ENCODE data around the gene PIGK.

PIGK gene

GRCh38 chr1:77089756-77090155, 129.5 kb downstream of the PIGK start:
- no peak for DNase-seq

- no peak for DNase-seq
Observed at GRCh38 chr1:77085109-77085508, 134.1 kb downstream of the PIGK start.

DNA sequence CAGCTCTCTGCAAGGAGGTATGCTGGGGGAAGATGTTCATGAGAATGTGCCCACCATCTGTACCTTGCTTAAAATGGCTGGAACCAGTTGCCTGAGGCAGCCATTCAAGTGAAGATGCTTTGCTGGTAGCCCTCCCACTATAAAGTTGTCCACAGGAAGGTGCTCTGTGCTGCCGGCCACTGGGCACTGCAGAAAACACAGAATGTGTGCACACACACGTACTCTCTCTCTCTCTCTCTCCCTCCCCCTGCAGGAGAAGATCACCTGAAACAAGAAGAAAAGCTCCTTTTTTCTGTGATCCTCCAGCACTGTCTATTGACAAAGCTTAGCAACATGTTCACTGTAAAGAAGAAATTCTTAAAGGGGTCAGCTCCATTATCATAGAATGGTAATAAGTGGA, 134.8 kb downstream of the PIGK start:
- no peak for DNase-seq

DNA sequence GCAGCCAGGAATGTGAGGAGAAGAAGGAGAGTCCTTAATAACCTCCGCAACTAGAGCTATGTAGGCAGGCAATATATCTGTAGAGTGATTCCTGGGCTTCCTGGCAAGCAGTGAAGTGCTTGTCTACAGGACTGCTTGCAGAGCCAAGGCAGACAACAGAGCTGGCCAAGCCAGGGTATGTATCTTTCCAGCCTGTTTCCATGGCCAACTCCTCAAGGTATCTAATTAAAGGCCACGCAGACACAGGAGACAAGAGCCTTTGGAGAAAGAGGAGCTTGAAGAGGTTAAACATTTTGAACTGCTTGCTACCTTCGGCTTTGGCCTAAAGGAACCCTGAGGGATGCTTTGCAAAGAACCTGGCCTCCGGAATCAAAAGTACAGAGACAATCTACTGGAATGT, 137.4 kb downstream of the PIGK start:
- DNase-seq, result no peak

GRCh38 chr1:77076759-77077158, 142.5 kb downstream of the PIGK start:
- no peak for DNase-seq

DNA sequence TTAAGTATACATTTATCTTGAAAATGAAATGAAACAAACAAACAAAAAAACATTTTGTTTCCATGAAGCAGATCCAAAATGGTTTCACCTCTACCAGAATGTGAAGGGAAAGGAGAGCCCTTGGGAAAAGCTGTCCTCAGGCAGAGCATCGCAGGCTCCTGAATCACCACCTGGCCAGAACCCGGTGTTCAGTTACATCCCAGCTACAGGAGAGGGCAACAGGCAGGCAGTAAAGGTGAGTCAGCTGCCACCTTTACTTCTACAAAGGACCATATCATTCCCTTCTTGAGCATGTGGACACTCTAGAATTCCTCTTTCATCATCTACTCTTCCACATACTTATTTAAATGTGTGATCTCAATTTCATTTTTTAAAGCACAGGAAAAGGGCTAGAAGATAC, 151.2 kb downstream of the PIGK start:
- no peak for DNase-seq

- no peak for DNase-seq
Observed at GRCh38 chr1:77065693-77066342, 153.4 kb downstream of the PIGK start.

DNA sequence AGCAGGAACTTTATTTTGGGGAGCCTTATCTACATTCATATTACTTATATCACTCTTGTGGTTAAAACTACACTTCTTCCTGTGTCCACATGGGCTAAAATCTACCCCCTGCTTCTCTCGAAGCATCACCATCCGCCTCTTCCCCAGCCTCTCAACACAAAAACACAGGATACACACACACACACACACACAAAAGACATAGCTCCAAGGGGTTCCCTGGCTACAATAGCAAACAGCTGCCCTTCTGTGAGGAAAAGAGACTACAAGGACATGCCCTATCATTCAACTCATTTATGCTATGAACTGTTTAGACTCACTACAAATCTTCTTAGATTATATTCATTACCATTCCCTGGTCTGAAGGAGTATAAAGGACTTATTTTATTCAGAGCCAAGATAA, 155.0 kb downstream of the PIGK start:
- DNase-seq, result no peak

DNA sequence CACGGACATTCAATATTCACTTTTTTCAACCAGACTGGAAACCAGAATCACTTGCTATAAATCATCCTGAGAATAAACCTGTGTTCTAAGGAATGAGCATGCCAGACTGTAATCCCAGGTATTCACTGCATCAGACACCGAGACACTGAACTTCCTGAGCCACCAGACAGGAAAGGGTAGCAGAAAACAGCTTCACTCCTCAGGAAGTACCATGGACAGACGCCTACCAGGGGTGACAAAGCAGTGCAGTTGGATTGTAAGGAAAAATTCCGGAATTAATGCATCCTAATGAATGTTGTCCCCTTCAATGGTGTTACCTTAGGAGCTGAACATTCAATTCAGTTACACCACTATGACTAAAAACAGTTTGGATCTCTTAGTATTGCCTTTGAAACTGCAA, 156.1 kb downstream of the PIGK start:
- no peak for DNase-seq

- no peak for DNase-seq
Observed at GRCh38 chr1:77061162-77061561, 158.1 kb downstream of the PIGK start.

DNA sequence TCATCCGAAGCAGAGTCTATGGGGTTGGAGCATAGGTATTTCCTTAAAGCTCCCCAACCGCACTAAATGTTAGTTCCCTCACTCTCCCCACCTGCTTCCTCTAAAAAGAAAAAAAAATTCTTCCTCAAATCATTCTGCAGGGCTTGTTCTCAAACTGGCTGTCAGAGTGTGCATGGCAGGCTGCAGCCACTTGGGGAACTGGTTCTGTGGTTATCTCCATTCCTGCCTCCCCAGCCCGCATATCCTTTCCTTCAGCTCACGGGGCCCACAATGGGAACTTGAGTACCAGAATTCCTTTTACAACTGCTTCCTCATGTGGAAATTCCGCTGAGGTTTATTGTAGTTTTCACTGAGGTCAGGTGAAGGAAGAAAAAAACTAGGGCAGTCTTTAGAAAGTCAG, 159.2 kb downstream of the PIGK start:
- DNase-seq, result no peak

GRCh38 chr1:77057994-77058585, 161.1 kb downstream of the PIGK start:
- DNase-seq, result no peak

DNA sequence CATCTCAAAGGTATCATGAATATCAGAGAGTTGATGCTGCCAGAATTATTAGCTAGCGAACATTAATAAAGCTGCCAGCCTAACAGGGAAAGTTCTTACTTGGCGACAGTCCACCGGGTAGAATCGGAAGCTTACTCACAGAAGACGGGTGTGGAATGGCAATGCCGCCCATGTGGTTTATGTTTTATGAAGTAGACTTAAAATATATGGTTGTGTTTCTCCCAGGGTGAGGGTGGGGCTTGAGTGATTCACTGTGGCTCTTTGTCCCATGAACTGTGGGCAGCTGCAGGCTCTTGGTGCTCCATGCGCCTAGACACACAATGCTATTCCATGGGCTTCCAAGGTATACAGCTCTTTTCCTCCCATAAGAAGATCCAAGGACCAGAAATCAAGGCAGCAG, 162.7 kb downstream of the PIGK start:
- DNase-seq, result no peak

DNA sequence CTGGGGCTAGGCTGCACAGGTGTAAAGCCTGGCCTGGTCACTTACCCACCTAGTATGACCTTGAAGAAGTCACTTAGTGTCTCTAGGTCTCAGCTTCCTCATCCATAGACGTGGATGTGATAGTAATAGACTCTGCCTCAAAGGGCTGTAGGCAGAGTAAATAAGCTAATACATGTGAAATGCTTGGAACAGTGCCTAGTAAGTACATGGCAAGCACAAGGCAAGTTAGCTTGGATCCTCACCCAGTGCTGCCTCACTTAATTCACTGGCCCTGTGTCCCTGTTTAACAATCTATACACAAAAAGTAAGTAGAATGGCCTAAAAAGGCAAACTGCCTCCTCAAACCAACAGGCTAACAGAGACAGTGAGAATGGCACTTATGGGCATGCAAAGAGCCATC, 167.8 kb downstream of the PIGK start:
- DNase-seq, result no peak

GRCh38 chr1:77048615-77049005, 170.6 kb downstream of the PIGK start:
- DNase-seq, result no peak

- DNase-seq, result no peak
Observed at GRCh38 chr1:77047978-77048614, 171.1 kb downstream of the PIGK start.

- no peak for DNase-seq
Observed at GRCh38 chr1:77047575-77047974, 171.7 kb downstream of the PIGK start.

GRCh38 chr1:77044133-77044849, 174.9 kb downstream of the PIGK start:
- no peak for DNase-seq

DNA sequence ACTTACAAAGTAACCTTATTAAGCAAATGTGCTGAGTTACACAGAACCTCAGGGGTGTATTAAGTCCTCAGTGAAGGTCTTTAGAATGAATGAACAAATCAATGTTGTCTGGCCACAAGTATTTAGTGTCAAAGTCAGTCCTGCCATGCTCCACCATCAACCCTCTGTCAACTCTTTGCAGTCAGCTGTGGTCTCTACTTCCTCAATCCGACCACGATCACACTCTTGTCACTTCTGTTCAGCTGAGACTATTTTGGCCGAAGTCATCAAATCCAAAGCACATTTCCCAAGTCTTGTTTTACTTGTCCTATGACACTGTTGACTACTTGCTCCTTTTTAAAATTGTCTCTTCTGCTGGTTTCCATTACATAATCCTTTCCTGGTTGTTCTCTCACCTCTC, 178.4 kb downstream of the PIGK start:
- DNase-seq, result no peak

GRCh38 chr1:77039739-77040138, 179.5 kb downstream of the PIGK start:
- DNase-seq, result no peak

- DNase-seq, result no peak
Observed at GRCh38 chr1:77039111-77039510, 180.1 kb downstream of the PIGK start.

Data from SHP77 treated with DMSO at 0.1 percent for 48 hours (cell line).